ENCODE measurements around the gene TMEM97. TPM values are rescaled to one million over a fixed set of nuclear protein-coding genes. Genes with fewer than 3 reads are reported as not detected.

TMEM97 gene
- total RNA-seq, 1 donor from 2014 or later = 65.7 TPM

DNA sequence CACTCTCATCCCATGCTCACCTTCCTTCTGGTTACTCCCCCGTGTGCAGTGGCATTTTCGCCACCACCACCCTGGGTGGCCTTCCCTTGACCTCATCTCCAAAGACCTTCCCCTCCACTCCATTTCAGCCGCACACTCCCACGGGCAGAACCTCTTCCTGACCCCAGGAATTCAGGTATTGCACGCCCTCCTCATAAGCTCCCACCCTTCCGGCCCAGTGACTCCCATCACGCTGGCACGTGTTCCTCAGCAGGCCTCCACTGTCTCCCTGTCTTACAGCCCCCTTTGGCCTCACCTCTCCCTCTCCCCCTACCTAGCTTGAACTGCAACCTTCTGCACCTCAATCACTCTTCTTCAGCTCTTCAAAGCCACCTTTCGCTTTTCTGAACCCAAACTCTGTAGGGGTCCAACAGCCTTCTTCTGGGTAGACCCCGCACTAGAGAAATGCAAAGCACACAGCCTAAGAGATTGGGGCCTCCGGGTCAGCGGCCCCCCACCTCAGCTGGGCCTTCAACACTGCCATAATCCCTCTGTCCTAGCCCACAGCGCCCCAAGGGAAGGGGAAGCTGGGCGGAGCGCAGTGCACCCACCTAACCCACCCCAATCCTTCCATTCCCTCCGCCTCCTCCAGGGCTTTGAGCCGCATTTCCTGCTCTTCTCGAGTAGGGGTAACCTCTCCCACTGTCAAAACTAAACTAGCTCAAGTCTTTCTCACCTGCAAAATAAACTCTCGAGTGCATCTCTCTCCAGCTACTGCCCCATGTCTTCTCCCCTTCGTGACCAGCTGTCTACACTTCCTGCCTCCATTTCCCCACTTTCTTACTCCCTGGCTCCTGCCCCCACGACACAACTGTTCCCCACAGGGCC lies 1.7 kb upstream of the TMEM97 start:
- DNase-seq (ENCODE audit: low spot score) = no peak

DNA sequence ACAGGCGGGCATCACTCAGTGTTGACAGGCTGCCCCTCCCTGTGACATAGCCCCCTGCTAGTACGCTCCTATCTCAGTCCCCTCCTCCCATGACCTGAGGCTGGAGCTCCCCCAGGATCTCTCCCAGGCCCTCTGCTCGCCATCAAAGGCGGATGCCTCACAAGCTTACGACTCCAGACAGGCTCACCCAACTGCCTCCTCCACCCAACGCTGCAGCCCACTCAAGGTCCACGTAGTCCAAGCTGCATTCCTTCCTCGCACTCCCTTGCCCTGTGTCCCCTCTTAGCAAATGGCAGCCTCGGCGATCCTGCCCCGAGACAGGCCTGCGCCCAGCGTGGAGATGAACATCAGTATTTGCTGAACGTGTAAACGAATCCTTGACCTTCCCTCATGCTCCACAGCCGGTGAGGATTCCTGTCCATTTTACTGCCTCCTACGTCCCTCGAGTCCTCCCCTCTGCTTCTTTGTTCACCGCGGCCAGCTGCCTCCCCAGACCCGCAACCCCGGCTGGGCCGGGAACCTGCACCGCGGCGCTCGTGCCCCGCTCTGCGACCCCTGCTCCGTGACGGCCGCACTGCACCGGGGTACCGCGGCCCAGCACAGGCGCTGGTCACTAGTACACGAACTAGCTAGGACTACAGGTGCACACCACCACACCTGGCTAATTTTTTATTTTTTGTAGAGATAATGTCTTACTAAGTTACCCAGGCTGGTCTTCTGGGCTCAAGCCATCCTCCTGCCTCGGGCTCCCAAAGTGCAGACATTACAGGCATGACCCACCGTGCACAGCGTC lies 838 bp upstream of the TMEM97 start:
- no peak for DNase-seq (ENCODE audit: low spot score)

DNA sequence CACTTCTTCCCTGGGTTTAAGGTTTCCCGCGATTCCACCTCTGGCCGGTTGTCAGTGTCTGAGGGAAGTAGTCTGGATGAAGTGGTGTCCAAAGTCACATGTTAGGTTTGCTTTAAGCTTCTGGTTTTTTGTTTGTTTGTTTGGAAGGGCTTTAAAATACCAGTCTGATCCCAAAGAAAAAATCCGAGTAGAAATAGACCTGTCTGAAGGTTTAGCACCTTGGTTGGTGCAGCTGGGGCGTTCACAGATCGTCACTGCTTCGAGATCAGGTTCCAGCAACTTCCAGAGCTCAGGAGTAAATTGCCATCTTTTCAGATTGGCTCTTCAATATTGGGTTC lies 567 bp downstream of the TMEM97 start:
- no peak for DNase-seq (ENCODE audit: low spot score)

DNA sequence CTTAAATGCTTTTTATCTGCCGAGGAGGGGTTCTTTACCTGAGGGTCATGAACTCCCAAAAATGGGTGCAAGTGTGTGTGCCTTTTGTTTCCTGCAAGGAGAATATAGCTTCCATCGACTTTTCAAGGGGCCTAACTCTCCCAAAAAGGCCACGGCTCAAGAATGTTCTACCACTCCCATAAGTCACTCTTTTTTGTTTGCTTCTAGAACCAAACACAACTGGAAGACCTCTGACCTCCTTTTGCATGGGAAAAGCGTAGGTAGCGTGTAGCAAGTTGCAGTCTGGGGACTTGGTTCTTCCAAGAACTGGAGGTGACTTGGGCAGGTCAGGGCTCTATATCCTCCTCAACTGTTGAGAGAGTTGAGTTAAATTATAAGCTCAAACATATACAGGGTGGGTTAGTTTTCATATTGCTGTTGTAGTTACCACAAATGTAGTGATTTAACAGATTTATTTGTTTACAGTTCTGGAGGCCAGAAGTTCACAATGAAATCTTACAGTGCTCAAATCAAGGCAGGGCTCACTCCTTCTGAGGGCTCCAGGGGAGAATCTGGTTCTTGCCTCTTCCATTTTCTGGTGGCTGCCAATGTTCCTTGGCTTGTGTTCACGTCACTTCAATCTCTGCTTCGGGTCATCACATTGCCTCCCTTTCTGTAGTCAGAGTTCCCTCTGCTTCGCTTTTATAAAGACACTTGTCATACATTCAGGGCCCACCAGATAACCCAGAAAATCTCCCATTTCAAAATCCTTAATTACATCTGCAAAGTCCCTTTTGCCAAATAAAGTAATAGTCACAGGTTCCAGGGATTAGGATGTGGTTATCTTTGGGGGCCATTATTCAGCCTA lies 1.4 kb downstream of the TMEM97 start:
- DNase-seq (ENCODE audit: low spot score) = no peak

DNA sequence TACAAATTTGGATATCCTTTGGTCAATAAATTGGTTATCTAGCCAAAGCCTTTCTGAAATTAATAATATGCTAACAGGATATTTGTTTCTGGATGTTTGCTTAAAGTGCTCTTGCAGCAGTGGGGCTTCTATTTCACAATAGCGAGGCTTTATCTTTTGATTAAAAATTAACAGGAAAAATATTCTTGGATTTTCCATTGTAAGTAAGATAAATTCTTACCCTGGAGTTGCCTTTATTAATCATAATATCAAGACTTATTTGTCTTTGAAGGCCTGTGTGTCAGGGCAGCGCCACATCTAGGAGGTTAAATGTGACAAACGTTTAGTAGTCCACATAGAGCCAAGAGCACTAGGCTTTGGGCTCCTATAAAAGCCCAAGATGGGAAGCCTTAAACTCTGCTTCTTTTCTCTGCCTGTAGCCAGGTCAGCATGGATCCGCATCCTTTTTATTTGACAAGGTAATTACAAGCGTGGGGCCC lies 5.3 kb downstream of the TMEM97 start:
- peak; percentile 38 for DNase-seq (ENCODE audit: low spot score)

DNA sequence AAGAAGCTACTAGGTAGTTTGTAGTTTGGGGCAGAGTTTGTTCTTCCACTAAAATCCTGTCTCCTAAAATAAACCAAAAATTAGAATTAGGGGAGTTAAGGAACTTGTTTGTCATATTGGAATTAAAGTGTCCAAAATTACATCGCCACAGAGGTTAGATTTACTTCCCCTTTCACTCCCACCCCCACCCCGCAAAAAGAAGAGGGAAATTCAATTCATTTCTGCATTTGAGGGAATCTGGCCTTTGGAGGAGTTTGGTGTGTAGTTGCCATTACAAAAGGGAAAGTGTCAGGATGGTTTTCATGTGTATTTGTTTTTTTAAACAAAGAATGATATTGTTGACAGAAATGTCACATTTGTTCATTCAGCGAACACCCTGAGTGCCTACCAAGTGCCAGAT lies 5.8 kb downstream of the TMEM97 start:
- no peak for DNase-seq (ENCODE audit: low spot score)

DNA sequence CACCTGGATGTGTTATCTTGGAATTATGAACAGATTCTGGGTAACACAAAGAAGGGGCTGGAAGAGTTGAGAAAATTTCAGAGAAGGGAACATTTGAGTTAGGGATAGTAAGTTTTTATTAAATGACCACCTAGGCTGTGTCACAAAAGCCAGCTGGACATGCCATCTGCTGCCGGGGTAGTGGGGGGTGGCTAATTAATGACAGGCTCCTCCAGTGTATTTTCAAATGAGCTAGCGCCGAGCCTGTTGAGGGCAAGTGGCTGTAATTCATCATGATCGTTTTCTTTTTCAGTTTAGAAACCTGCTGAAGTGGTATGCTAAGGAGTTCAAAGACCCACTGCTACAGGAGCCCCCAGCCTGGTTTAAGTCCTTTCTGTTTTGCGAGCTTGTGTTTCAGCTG lies 6.2 kb downstream of the TMEM97 start:
- no peak for DNase-seq (ENCODE audit: low spot score)

DNA sequence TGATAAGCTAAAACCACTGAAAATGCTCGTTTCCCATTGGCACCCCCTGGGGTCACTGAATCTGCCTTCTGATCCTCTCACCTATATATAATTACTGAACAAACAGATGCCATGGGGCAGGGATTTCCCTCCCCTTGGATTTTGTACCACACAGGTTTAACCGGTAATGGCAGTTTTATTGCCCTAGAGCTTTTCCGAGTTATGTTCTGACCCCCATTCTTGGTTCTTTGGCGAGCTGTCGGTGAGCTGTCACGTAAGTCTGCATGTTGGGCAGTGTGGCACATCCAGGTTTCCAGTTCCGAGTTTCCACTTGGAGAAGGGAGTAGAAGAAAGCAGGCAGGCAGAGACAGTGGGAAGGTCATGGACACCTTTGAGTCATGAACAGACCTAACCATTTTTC lies 7.1 kb downstream of the TMEM97 start:
- DNase-seq (ENCODE audit: low spot score) = peak; percentile 40

DNA sequence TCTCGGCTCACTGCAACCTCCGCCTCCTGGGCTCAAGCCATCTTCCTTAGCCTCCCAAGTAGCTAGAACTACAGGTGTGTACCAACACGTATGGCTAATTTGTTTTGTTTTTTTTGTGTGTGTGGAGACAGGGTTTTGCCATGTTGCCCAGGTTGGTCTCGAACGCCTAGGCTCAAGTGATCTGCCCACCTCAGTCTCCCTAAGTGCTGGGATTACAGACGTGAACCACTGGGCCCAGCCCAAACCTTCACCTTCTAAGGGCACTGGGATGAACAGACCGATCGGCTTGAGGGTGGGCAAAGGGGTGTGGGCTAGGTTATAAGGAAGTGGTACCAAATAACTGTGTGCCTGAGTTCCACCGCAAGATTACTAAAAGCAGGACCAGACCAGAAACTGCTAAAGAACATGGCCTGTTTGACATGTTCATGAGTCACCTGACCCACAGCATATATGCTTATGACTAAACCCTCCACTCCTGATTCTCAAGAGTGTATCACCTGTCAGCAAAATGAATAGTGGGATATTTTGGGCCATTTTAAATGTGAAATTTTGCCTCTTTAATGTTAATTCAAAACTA lies 8.1 kb downstream of the TMEM97 start:
- DNase-seq (ENCODE audit: low spot score) = no peak

DNA sequence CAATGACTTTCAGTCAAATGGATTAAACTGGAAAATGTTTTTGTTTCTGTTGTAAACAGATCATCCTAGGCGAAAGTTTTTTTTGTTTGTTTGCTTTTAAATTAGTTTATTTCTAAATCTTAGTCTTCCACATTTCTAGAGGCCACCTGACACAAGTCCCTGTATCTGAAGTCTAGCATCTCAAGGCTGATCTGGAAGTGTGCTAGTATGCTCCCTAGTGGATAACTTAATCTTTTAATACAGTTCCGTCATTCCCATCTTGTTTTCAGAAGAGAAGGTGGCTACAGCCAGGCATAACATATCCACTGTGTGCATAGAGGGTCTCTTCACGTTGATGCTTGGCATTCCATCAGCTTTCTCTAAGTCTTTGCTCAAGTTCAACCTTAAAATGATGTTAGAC lies 8.7 kb downstream of the TMEM97 start:
- no peak for DNase-seq (ENCODE audit: low spot score)

DNA sequence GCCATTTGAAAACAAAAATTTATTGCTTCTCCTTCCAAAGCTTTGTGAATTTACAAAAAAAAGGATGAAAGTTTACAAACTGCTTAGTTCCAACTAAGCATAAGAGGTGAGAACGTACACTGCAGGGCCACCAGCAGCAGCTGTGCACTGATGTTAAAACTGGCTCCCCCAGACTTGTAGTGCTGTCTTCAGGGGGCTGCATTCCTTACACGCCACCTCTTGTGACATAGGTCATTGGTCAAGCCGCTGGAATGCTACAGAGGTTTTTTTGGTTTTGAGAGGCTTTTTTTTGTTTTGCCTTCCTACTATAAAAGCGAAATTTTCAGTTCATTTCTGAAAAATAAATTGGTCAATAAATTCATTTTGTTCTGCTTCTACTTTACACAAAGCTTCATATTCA lies 9.3 kb downstream of the TMEM97 start:
- no peak for DNase-seq (ENCODE audit: low spot score)

DNA sequence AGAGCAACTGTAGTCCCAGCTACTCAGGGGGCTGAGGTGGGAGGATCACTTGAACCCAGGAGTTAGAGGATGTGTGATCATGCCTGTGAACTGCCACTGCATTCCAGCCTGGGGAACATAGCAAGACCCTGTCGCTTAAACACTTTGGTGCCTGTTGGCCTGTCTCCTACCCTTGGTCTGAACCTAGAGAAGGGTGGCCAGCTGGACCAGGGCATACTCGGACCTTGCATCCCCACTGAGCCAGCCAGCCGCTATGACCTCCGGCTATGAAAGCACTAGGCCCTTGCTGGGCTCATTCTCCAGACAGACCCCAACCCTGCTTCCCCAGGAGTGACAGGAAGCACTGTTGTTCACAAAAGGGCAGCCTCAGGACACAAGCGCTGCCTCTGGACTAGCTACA lies 11.7 kb downstream of the TMEM97 start:
- no peak for DNase-seq (ENCODE audit: low spot score)

DNA sequence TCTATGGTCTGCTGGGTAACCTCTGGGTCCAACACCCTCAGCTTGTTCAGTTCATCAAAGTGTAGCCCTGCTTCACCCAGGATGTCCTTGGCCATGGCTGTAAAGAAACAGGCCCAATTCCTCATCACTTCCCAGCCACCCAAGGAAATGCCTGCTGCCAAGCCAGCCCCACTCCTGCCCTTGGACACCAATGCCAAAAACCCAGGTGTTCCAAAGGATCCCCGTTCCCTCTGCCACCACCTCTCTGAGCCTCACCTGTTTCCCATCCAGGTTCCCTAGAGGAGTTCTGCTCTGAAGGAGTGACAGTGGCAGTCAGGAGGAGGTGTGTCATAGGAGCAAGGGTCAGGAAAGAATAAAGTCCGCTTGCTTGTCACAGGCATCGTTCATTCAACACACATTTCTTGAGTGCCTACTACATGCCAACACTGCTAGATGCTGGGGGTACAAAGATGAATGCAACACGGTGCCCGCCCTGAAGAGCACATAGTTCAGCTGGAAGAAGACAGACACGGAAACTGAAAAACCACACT lies 13.0 kb downstream of the TMEM97 start:
- no peak for DNase-seq (ENCODE audit: low spot score)

DNA sequence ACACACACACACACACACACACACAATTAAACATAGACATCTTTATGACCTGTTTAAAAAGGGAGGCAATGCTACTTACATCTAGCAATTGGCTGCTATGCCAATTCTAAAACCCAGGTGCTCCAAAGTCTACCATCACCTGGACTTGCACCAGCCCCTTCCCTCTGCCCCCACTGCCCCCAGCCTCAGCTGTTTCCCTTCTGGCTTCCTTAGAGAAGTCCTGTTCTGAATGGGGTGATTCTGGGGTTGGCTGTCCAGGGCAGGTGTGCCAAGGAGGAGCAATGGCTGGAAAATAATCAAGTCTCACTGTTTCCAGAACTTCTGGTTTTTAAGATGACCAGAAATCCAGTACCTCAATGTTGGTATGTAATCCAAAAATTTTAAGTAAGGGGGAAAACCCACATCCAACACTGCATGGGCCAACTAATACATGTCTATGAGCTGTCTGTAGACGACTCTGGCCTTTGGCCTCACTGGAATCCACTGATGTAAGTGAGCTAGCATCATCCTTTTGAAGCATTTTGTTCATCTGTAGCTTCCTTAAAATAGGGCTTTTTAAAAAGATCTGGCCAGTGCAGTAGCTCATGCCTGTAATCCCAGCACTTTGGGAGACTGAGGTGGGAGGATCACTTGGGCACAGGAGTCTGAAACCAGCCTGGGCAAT lies 14.2 kb downstream of the TMEM97 start:
- no peak for DNase-seq (ENCODE audit: low spot score)

DNA sequence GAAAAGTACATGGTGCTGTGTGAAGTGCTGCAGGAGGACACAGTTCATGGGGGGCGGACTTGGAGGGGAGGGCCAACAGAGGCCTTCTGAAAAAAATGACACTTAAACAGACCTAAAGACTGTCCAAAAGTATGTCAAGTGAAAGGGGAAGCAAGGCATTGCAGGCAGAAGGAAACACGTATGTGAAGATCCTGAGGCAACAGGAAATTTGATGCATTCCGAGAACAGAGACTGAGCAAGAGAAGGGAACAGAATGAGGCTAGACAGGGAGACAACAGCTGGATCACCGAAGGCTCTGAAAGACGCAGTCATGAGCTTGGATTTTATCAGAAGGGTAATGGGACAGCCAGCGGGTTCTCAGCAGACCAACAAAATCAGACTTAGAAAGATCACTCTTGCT lies 15.2 kb downstream of the TMEM97 start:
- no peak for DNase-seq (ENCODE audit: low spot score)

DNA sequence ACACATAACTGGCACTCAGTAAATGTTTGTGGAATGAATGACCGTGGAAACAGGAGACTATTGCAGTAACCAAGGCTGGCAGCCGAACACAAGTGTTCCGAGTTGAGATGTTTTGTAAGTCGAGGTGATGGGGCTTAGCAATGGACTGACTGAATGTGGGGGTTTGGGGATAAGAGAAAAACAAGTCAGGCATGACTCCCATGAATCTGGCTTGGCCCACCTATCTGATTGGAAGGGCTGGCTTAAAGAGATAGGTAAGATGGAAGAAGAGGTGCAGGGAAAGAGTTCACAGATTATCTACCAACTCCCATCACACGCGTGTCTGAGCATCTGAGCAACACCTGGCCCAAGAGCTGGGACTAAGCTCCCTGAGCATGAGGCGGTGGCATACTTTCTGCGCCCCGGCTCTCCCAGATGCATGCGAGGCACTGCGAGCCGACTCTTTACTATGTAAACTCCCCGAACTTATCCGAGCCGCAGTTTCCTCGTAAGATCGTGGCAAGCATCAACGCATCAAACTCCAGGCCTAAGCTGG lies 15.7 kb downstream of the TMEM97 start:
- no peak for DNase-seq (ENCODE audit: low spot score)

DNA sequence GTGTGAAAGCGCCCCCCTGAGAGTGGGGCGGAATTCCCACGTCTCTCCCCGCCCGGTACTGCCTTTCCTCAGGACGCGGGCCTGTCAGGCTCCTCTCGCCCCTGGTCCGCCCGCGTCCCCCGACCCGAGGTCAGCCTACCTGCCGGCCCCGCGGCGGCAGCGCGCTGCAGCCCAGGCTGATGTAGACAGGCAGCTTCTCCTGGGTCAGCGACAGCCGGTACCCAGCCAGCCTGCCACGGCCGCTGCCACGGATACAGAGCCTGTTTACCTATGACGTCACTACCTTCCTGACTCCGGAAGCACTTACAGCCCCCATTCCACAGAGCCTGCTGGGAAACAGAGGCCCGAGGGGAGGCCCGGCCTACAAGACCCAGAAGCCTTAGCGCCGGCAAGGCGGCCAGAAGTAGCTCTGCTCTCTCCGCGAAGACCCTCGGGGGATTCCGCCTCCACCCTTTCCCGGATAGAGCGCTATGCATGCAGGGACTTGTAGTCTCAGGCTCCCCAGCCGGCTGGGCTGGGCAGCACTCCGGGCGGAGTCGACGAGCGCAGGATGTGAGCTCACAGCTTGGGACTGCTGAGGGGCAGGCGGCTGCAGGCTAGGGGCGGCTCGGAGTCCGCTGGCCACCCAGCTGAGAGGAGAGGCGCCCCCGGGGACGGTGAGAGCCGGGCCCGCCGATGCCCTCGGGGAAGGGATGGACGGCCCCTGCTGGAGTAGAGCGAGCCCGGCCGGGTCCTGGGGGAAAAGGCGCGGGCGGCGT lies 16.4 kb downstream of the TMEM97 start, which contains the start of the genes IFT20 and TNFAIP1:
Gene IFT20, minus strand, starts transcription at position 272 of the 758 bp plus-strand sequence. CDS start 3,487 bp downstream, outside the sequence.
Gene TNFAIP1, plus strand, starts transcription at position 561 of the 758 bp plus-strand sequence. CDS start 3,761 bp downstream, outside the sequence.
- DNase-seq (ENCODE audit: low spot score) = peak; percentile 99

DNA sequence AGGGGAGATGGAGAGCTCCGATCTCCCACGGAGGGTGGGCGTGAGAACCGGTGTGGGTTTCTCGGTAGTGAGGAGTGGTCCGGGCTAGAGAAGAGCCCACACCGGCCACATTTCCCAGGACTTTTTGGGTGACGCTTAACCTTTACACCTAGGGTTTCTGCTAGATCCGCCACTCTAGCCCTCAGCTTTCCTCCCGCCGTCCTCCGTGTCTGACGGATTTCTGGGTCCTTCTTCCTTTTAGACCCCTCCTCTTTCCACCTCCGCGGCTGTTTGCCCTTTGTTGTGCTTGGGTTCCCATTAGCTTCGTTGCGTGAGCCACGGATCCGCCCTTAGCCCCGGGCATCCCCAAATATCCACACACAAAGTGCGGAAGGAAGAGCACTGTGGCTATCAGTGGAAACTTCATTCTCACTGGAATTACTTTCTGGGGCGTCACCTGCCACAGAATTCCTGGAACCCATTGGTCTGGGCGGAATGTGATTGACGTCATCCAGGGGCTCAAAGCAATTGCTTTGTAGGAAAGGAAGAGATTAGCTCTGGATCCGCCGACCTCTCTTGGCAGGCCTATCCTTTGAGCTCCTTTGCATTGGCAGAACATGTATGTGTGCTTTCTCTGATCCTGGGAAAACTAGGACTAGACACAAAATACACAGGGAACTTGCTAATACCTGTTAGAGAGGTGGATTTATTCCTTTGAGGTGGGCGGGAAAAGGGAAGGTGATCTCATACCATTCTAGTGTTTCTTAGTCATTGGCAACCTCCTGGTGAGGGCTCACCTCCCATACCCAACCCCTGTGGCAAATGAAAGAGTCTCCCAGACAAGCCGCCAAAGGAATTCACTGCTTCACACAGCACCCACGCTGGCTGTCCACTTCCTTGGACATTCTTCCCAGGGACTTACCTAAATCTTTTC lies 17.2 kb downstream of the TMEM97 start:
- peak; percentile 36 for DNase-seq (ENCODE audit: low spot score)
